ENCODE results near the gene TCF4. TPM values are rescaled to one million over a fixed set of nuclear protein-coding genes. Genes with fewer than 3 reads are reported as not detected.

The TCF4 gene
- total and polyA plus RNA-seq, 2 of the 13 experiments (the other 11 are each of a cell fraction or from before 2014, with no cell fraction given) = not detected

DNA sequence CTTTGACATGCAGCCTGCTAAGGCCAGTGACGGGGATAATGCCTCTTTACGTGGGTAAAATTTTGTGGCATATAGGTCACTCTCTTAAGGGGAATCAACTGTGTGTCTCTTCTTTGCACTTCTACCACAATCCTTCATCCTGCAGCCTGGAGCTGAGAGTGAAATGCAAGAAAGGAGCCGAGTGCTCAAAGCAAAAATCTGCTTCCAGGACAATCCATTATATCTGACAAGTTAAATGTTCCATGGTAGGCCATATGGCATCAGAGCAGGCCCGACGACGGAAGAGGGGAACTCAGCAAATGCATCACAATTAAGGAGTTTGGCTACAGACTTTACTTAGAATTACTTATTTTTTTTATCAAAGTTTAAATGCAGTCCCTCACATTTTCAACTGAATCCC lies 171.2 kb downstream of the TCF4 start:
- Histone ChIP-seq H3K27me3 (ENCODE audit: control insufficient read depth in 1 of 2, insufficient read depth in 2 of 2, low read length in 2 of 2) (no peaks in the 10 kb centered on the region), H3K4me3 (replicated peaks in 1 of 3; ENCODE audit: insufficient read depth in 1 of 3, low read depth in 2 of 3, low read length in 3 of 3) (no peak overlapping the region), H3K79me2 (ENCODE audit: insufficient read depth, low read length) (no peaks in the 10 kb centered on the region), H4K20me1 (ENCODE audit: insufficient read depth, low read length) (no peaks in the 10 kb centered on the region), H2AFZ (ENCODE audit: low read length) (no peak overlapping the region), H3K9ac (ENCODE audit: insufficient read depth, low read depth, low read length) (no peak overlapping the region), H3K9me3 (ENCODE audit: low read length) (no peaks in the 10 kb centered on the region), H3K4me2 (ENCODE audit: low read depth, low read length) (no peak overlapping the region), H3K4me1 (ENCODE audit: insufficient read depth, low read length) (no peaks in the 10 kb centered on the region), H3K27ac (ENCODE audit: extremely low read length, insufficient read depth, low read length) (no peak overlapping the region), H3K36me3 (replicated peaks in 1 of 2; ENCODE audit: control insufficient read depth in 1 of 2, insufficient read depth in 2 of 2, low read length in 2 of 2) (no peaks in the 10 kb centered on the region)
- ChIA-PET POLR2A (no interaction called here), CTCF (ENCODE audit: low intra/inter-chr PET ratio, low total read pairs) (interaction anchor here (3.4 kb wide), 1 partner anchor 1159 kb away, joined by 32 read pairs; no protein-coding TSS in a partner anchor)
- ATAC-seq = no peak
- in situ Hi-C loops (cut with HindIII; ENCODE audit: extremely low pct_ligation_motif_present, low pct_unique_long_range_greater_than_20kb) = loop anchor here (5.0 kb wide), 1 partner anchor 1161 kb away; no protein-coding TSS in a partner anchor
- 15% methylated on average over 6 of the region's 6 CpGs for WGBS (ENCODE audit: low lambda C conversion rate)
- intact Hi-C loops (cut with micrococcal nuclease; ENCODE audit: unreplicated experiment) = no loop called here
- no peak for DNase-seq (ENCODE audit: low spot score)
- no peak for FAIRE-seq
- BruUV-seq (replicated peaks) = no TSS peak
- TF ChIP-seq DNMT1 (CRISPR knock-in tag; IDR thresholded peaks at IDR 0.05) (no peak), ZBTB38 (CRISPR knock-in tag; IDR thresholded peaks at IDR 0.05) (no peak), KLF9 (CRISPR knock-in tag; IDR thresholded peaks at IDR 0.05; ENCODE audit: low read depth) (no peak), DBP (CRISPR knock-in tag; IDR thresholded peaks at IDR 0.05; ENCODE audit: not compliant biosample characterization) (no peak), ZNF562 (CRISPR knock-in tag; IDR thresholded peaks at IDR 0.05; ENCODE audit: borderline replicate concordance) (no peak), UBTF (CRISPR knock-in tag; IDR thresholded peaks at IDR 0.05) (no peak), ZNF841 (CRISPR knock-in tag; IDR thresholded peaks at IDR 0.05; ENCODE audit: borderline replicate concordance) (no peak)
- TF ChIP-seq, protein P1, sequence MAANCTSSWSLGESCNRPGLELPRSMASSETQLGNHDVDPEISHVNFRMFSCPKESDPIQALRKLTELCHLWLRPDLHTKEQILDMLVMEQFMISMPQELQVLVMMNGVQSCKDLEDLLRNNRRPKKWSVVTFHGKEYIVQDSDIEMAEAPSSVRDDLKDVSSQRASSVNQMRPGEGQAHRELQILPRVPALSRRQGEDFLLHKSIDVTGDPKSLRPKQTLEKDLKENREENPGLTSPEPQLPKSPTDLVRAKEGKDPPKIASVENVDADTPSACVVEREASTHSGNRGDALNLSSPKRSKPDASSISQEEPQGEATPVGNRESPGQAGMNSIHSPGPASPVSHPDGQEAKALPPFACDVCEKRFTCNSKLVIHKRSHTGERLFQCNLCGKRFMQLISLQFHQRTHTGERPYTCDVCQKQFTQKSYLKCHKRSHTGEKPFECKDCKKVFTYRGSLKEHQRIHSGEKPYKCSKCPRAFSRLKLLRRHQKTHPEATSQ (CRISPR knock-in tag; IDR thresholded peaks at IDR 0.05; ENCODE audit: borderline replicate concordance) = no peak

Data from HepG2 (cell line).